NT2/D1 (cell line): Measurements from ENCODE around the gene EEF2.

Source experiments
- SUZ12 ChIP-seq: IDR thresholded peaks from 2 replicates; pipeline ENCODE4 v1.6.1; 2011; ENCODE audit not compliant: insufficient read length, insufficient read depth; ENCODE audit errors: extremely low read depth
- YY1 ChIP-seq: IDR thresholded peaks from 2 replicates; pipeline ENCODE4 v1.6.1; 2011; ENCODE audit not compliant: insufficient read length, insufficient read depth
- ZNF274 ChIP-seq: IDR thresholded peaks from 2 replicates; pipeline ENCODE4 v1.6.1; 2011; ENCODE audit warnings: mild to moderate bottlenecking, low read depth, low read length

DNA sequence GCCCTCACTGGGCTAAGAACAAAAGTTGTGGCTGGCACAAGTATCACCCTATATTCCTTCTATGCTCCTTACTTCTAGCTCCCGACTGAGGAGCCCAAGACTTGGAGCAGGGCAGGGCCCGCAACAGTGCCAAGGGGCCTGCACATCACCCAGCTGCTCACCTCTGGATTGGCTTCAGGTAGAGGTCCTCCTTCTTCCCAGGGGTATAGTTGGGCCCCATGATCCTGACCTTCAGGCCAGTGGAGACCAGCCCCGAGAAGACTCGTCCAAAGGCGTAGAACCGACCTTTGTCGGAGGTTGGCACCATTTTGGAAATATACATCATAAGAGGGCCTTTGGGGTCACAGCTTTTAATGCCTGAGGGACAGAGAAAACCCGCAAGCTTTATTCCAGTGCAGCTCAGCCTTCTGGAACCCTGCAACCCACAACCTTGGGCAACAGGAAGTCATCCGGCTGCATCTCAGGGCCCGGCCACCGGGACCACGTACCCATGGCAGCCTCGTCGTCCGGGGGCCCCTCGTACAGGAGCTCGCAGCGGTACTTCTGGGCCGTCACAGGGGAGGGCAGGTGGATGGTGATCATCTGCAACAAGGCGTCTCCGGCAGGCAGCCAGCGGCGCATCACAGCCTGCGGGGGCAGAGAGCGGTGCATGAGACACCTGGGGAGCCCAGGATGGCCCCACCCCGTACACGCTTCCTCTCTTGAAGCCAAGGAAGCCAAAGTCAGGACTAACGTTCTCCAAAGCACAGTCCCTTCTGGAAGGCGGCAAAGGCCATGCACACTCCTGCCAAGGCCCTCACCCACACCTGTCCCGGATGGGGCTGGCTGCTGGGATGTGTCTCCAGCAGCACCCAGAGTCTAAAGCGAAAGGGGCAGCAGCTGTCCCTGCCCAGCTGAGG, 4.7 kb downstream of the EEF2 start:
- TF ChIP-seq ZNF274 = no peak
- TF ChIP-seq YY1 = no peak
- no peak for TF ChIP-seq SUZ12
